Ascending aorta (tissue), 2 donors: ENCODE measurements around the gene TNRC6B. TPM values are rescaled to one million over a fixed set of nuclear protein-coding genes. Genes with fewer than 3 reads are reported as not detected.

ENCODE experiments used
- DNase-seq, 2 donors: peaks; one replicate each; pipeline ENCODE4 v3.0.0-alpha.2; 2019; ENCODE audit warnings: low spot score in 2 of 2
- H3K27ac ChIP-seq, 2 donors: fragments of 200-600 bp; sonication (generic); one replicate each; pipeline ENCODE4 v1.5.1; 2016 to 2017; ENCODE audit warnings: mild to moderate bottlenecking in 1 of 2
- H3K27me3 ChIP-seq: fragments of 200-600 bp; sonication (generic); one replicate; pipeline ENCODE4 v1.5.1; 2017
- H3K36me3 ChIP-seq, 2 donors: fragments of 200-600 bp; sonication (generic); one replicate each; pipeline ENCODE4 v1.5.1; 2016
- H3K4me1 ChIP-seq, 2 donors: fragments of 200-600 bp; sonication (generic); one replicate each; pipeline ENCODE4 v1.5.1; 2016 to 2017; ENCODE audit warnings: mild to moderate bottlenecking in 1 of 2
- H3K4me3 ChIP-seq, 2 donors: fragments of 200-600 bp; sonication (generic); one replicate each; pipeline ENCODE4 v1.5.1; 2016 to 2017; ENCODE audit warnings: mild to moderate bottlenecking in 1 of 2
- H3K9me3 ChIP-seq, 2 donors: fragments of 200-600 bp; sonication (generic); one replicate each; pipeline ENCODE4 v1.5.1; 2016
- CTCF ChIP-seq, 3 experiments: fragments of 200-600 bp in 2 of 3; fragments of 450-650 bp in 1 of 3; sonication (generic) in 2 of 3; IDR thresholded peaks; one replicate each; pipeline ENCODE4 v1.5.1; 2016 to 2019; ENCODE audit warnings: antibody characterized with exemption in 3 of 3, mild to moderate bottlenecking in 1 of 3, moderate library complexity in 1 of 3
- intact Hi-C: fragments of 100-400 bp; cut with DNase I; formaldehyde crosslinking; loops from one replicate; pipeline ENCODE4 v1.15.1; 2023
- total RNA-seq: library from RNA; depleted of rRNA; stranded (reverse); fragments of >200 nt; gene quantifications from one replicate; pipeline ENCODE4 v1.1.0, GENCODE V29; 2016

TNRC6B gene
- total RNA-seq, 1 donor from 2014 or later: 22.4 TPM

- intact Hi-C loops: no loop called here
- TF ChIP-seq CTCF (IDR thresholded peaks at IDR 0.05): no peak
- Histone ChIP-seq H3K27ac (no peak overlapping the region), H3K27me3 (no peaks in the 10 kb centered on the region), H3K9me3 (no peaks in the 10 kb centered on the region), H3K4me3 (no peak overlapping the region), H3K36me3 (peaks cover 0 to 1% of the 10 kb centered on the region in 2 donors), H3K4me1 (no peaks in the 10 kb centered on the region)
- DNase-seq: no peak
Measured at GRCh38 chr22:40383905-40384304, 206.2 kb downstream of the TNRC6B start.

- H3K27me3 ChIP-seq: no peaks in the 10 kb centered on the region
- DNase-seq: peak in 1 of 2 donors; percentile 38
- no peak for TF ChIP-seq CTCF (IDR thresholded peaks at IDR 0.05)
- H3K9me3 ChIP-seq: no peaks in the 10 kb centered on the region
- H3K4me3 ChIP-seq: no peak overlapping the region
- no peak overlapping the region for H3K27ac ChIP-seq
- intact Hi-C loops: no loop called here
- no peaks in the 10 kb centered on the region for H3K4me1 ChIP-seq
- H3K36me3 ChIP-seq: peaks cover 0 to 3% of the 10 kb centered on the region in 2 donors
Measured at GRCh38 chr22:40385036-40385782, 207.5 kb downstream of the TNRC6B start.

Other genes with a start within 250 kb of the TNRC6B start
- gene TMA7B, start 217.5 kb upstream of the TNRC6B start, total RNA-seq: not detected
- not detected for gene FAM83F, start 183.0 kb upstream of the TNRC6B start, total RNA-seq
- 31.3 TPM for gene ADSL, start 168.6 kb downstream of the TNRC6B start, total RNA-seq
- 101 TPM for gene SGSM3, start 192.7 kb downstream of the TNRC6B start, total RNA-seq